ENCODE measurements around the gene SPTBN1. TPM values are rescaled to one million over a fixed set of nuclear protein-coding genes. Genes with fewer than 3 reads are reported as not detected.

Gene SPTBN1
- total and polyA plus RNA-seq, 2 of the 4 experiments (the other 2 are of a cell fraction), result 49.1 to 241 TPM

- no peak for TF ChIP-seq RCOR1 (IDR thresholded peaks at IDR 0.05; ENCODE audit: insufficient replicate concordance, low read length)
- no peak for TF ChIP-seq MXI1 (IDR thresholded peaks at IDR 0.05; ENCODE audit: borderline replicate concordance, low read depth, low read length)
- no peak for TF ChIP-seq RAD21 (IDR thresholded peaks at IDR 0.05; ENCODE audit: low read length)
Measured at GRCh38 chr2:54632733-54633692, 176.9 kb downstream of the SPTBN1 start (continued).

GRCh38 chr2:54634021-54634420, 177.9 kb downstream of the SPTBN1 start:
- no peak overlapping the region; the same call in 1 of the 2 replicates for H2AK5ac ChIP-seq (ENCODE audit: low read depth, low read length)
- H2BK15ac ChIP-seq (ENCODE audit: low read depth, low read length), result no peak overlapping the region; the same call in 2 of the 3 replicates
- 0 out of 2 replicates have a peak, but pooled peaks have one; percentile 5 for TF ChIP-seq POLR2A (IDR thresholded peaks at IDR 0.05; ENCODE audit: low read depth, low read length)
- TF ChIP-seq CHD1 (IDR thresholded peaks at IDR 0.05; ENCODE audit: low read depth, low read length), result no peak
- no peaks in the 10 kb centered on the region for H3K27me3 ChIP-seq (ENCODE audit: control insufficient read depth, insufficient read depth, low read length)
- no peak for ATAC-seq (ENCODE audit: low read depth)
- dilution Hi-C loops (cut with HindIII; ENCODE audit: low sequenced_read_pairs, unreplicated experiment) (no loop called here), intact Hi-C loops (cut with micrococcal nuclease) (no loop called here), in situ Hi-C loops (cut with MboI; ENCODE audit: low sequenced_read_pairs) (no loop called here)
- H4K91ac ChIP-seq (ENCODE audit: insufficient read depth, low read depth, low read length), result no peak overlapping the region; the same call in 1 of the 2 replicates
- no peak overlapping the region for H4K5ac ChIP-seq (ENCODE audit: low read depth, low read length)
- H3K36me3 ChIP-seq (ENCODE audit: control insufficient read depth, insufficient read depth, low read length), result peaks cover 44% of the 10 kb centered on the region
- no peak overlapping the region for H2AK9ac ChIP-seq (replicated peaks; ENCODE audit: low read depth, low read length, poor library complexity)
- peak overlapping the region; percentile 40 for H2BK5ac ChIP-seq (ENCODE audit: low read depth, low read length, poor library complexity, severe bottlenecking)
- 0 out of 2 replicates have a peak overlapping the region, but pooled peaks have one; percentile 26 for H3K4ac ChIP-seq (ENCODE audit: low read depth, low read length)
- H3K4me1 ChIP-seq (ENCODE audit: control insufficient read depth, insufficient read depth, low read length), result peaks cover 19% of the 10 kb centered on the region
- peak overlapping the region; percentile 21 to 24; a peak in 2 of 4 replicates for H4K8ac ChIP-seq (ENCODE audit: low read depth in 2 of 2, low read length in 2 of 2)
- H3K14ac ChIP-seq (replicated peaks; ENCODE audit: low read depth, low read length), result peak overlapping the region; percentile 33; the same call in 1 of the 2 replicates
- H3K9me3 ChIP-seq (ENCODE audit: control insufficient read depth, insufficient read depth, low read length), result no peaks in the 10 kb centered on the region
- 0 out of 2 replicates have a peak overlapping the region, but pooled peaks have one; percentile 10 for H2BK120ac ChIP-seq (ENCODE audit: low read depth, low read length)
- no TSS peak for BruUV-seq (replicated peaks)
- ChIA-PET CTCF (no interaction called here), POLR2A (ENCODE audit: unreplicated experiment) (interaction anchor here (0.6 to 1.0 kb wide), 2 partner anchors 8 to 74 kb away, joined by 3 to 5 read pairs; no protein-coding TSS in a partner anchor)
- no peak overlapping the region for H3K18ac ChIP-seq (ENCODE audit: low read depth, low read length)
- peaks cover 31 to 75% of the 10 kb centered on the region in 2 experiments; a peak in 3 of 4 replicates for H3K79me1 ChIP-seq (ENCODE audit: low read depth in 1 of 2, low read length in 2 of 2)
- H3K4me2 ChIP-seq (ENCODE audit: low read depth, low read length), result no peak overlapping the region
- no peak overlapping the region for H3K27ac ChIP-seq (ENCODE audit: insufficient read depth, low read length)
- H3K4me3 ChIP-seq (ENCODE audit: insufficient read depth, low read depth, low read length), result no peak overlapping the region
- no peaks in the 10 kb centered on the region for H4K20me1 ChIP-seq (ENCODE audit: insufficient read depth, low read length)
- DNase-seq, result no peak
- peaks cover 37% of the 10 kb centered on the region for H3K9me1 ChIP-seq (ENCODE audit: insufficient read depth, low read length)
- no peak overlapping the region for H2BK20ac ChIP-seq (ENCODE audit: low read depth, low read length)
- H3K56ac ChIP-seq (ENCODE audit: extremely low read depth, insufficient read depth, low read length), result no peak overlapping the region
- no peak overlapping the region for H3K9ac ChIP-seq (ENCODE audit: low read depth, low read length)
- no peak overlapping the region for H2AFZ ChIP-seq (replicated peaks; ENCODE audit: low read length, poor library complexity)
- 0 out of 2 replicates have a peak overlapping the region, but pooled peaks have one; percentile 20 for H3K23ac ChIP-seq (ENCODE audit: low read depth, low read length)
- 14% methylated on average over 1 of the region's 3 CpGs; no CpG with 5 or more reads in 1 of the 2 experiments for WGBS, 2 experiments (ENCODE audit: extremely low coverage in 2 of 2, insufficient read length in 1 of 2)

Data from IMR-90 (cell line).